A549 (cell line): ENCODE data around the gene LRRC75B. TPM values are rescaled to one million over a fixed set of nuclear protein-coding genes. Genes with fewer than 3 reads are reported as not detected.

ENCODE experiments used
- ATAC-seq, 2 experiments: fragments of 200-7000 bp in 1 of 2; fragments of >200 bp in 1 of 2; cut with Nextera tagmentation in 1 of 2; cut with Tn5 transposase in 1 of 2; 3 replicates each; pipeline versions ENCODE4 v1.8.0 to v1.9.1; 2018 to 2020; ENCODE audit warnings: mild to moderate bottlenecking in 1 of 2, moderate library complexity in 1 of 2
- CTCF ChIA-PET: fragments of 300-600 bp; sonication (Branson Sonifier 250); formaldehyde crosslinking; extraction: SDS; loops from one replicate; lab custom pipeline; 2021; ENCODE audit warnings: antibody characterized with exemption, inconsistent platforms; lab: Yijun Ruan, JAX
- POLR2A ChIA-PET: fragments of 350-600 bp; formaldehyde crosslinking; extraction: SDS; loops from one replicate; lab custom pipeline; 2021; ENCODE audit warnings: antibody characterized with exemption, inconsistent platforms; lab: Yijun Ruan, JAX
- DNase-seq, 2 experiments: peaks; one replicate each; pipeline versions ENCODE4 v3.0.0 to v3.0.0-alpha.2; 2011 to 2016; ENCODE audit warnings: low read depth in 1 of 2, low spot score in 1 of 2
- FAIRE-seq: peaks from 2 replicates; lab custom pipeline; 2011; peaks lifted over from hg19 to GRCh38; lab: Jason Lieb, UNC
- H3K27ac ChIP-seq, 2 experiments: fragments of >200 bp; sonication (Bioruptor Twin); formaldehyde crosslinking; 3 replicates each; pipeline ENCODE4 v1.5.1; 2016 to 2017
- H3K4me1 ChIP-seq: fragments of >200 bp; sonication (Bioruptor Twin); formaldehyde crosslinking; 3 replicates; pipeline ENCODE4 v1.6.1; 2016
- H3K4me2 ChIP-seq: fragments of >200 bp; sonication (Bioruptor Twin); formaldehyde crosslinking; 3 replicates; pipeline ENCODE4 v1.6.1; 2016
- H3K4me3 ChIP-seq: fragments of >200 bp; sonication (Bioruptor Twin); formaldehyde crosslinking; 3 replicates; pipeline ENCODE4 v1.5.1; 2016
- H3K9me3 ChIP-seq: fragments of >200 bp; sonication (Bioruptor Twin); formaldehyde crosslinking; 3 replicates; pipeline ENCODE4 v1.6.1; 2016
- ESRRA ChIP-seq: fragments of 150-350 bp; IDR thresholded peaks from 2 replicates; pipeline ENCODE4 v1.6.1; 2014; ENCODE audit warnings: mild to moderate bottlenecking, low read length, borderline replicate concordance
- FOSL2 ChIP-seq, 2 experiments: fragments of 450-650 bp in 1 of 2; fragments of >200 bp in 1 of 2; sonication (Bioruptor Twin) in 1 of 2; formaldehyde crosslinking; IDR thresholded peaks; 2 replicates each; pipeline versions ENCODE4 v1.5.0 to v1.6.1; 2016 to 2020; ENCODE audit warnings: mild to moderate bottlenecking in 1 of 2, moderate library complexity in 1 of 2
- HOXA7 ChIP-seq: fragments of 250-450 bp; sonication (Bioruptor Pico); IDR thresholded peaks from 2 replicates; pipeline ENCODE4 v1.5.0; 2020; ENCODE audit warnings: mild to moderate bottlenecking, moderate library complexity
- KDM1A ChIP-seq: fragments of 200-600 bp; sonication (generic); IDR thresholded peaks from 2 replicates; pipeline ENCODE4 v1.6.1; 2016; ENCODE audit warnings: low read depth, mild to moderate bottlenecking
- MAZ ChIP-seq: fragments of 150-350 bp; IDR thresholded peaks from 2 replicates; pipeline ENCODE4 v1.6.1; 2014; ENCODE audit warnings: antibody characterized with exemption, low read depth, low read length, borderline replicate concordance
- NPAS2 ChIP-seq: fragments of 250-450 bp; sonication (Bioruptor Pico); IDR thresholded peaks from 2 replicates; pipeline ENCODE4 v1.8.0; 2022; ENCODE audit warnings: mild to moderate bottlenecking, moderate library complexity, borderline replicate concordance
- POLR2A ChIP-seq: IDR thresholded peaks from 2 replicates; pipeline ENCODE4 v1.6.1; 2012; ENCODE audit warnings: mild to moderate bottlenecking, low read length
- POLR2AphosphoS2 ChIP-seq: conservative IDR thresholded peaks from 2 replicates; pipeline ENCODE4 v1.6.1; 2012; ENCODE audit warnings: low read length, improper control_type of control experiment, inconsistent platforms
- RCOR1 ChIP-seq: fragments of 150-350 bp; IDR thresholded peaks from 2 replicates; pipeline ENCODE4 v1.6.1; 2014; ENCODE audit warnings: antibody characterized with exemption, low read length, low read depth
- ZNF302 ChIP-seq: fragments of 250-450 bp; sonication (Bioruptor Pico); IDR thresholded peaks from 2 replicates; pipeline ENCODE4 v1.9.0; 2021; ENCODE audit warnings: inconsistent platforms, mild to moderate bottlenecking, moderate library complexity
- WGBS: methylation state at CpG from one replicate; pipeline ENCODE4 v1.1.6; 2017; ENCODE audit errors: missing lambda C conversion rate; 5-methylcytosine and 5-hydroxymethylcytosine counted together
- polyA plus RNA-seq, 4 experiments: library from polyadenylated mRNA; depleted of rRNA in 3 of 4; stranded (reverse); fragments of >200 nt; fragmentation: RNase III in 1 of 4; extraction: RNeasy Plus Mini Kit Qiagen cat#74134 plus additional on column Dnase treatment in 1 of 4; gene quantifications; 2 replicates in 3 of 4; 3 replicates in 1 of 4; pipeline ENCODE4 v1.2.3, GENCODE V29; 2011 to 2017
- TF ChIP-seq, protein P1 (sequence below): IDR thresholded peaks from 2 replicates; pipeline ENCODE4 v1.6.1; 2012; ENCODE audit warnings: low read depth, borderline replicate concordance
- TF ChIP-seq, protein P2 (sequence below): fragments of 250-450 bp; sonication (Bioruptor Pico); IDR thresholded peaks from 2 replicates; pipeline ENCODE4 v1.5.0; 2021; ENCODE audit warnings: mild to moderate bottlenecking, moderate library complexity, borderline replicate concordance
- TF ChIP-seq, protein P3 (sequence below): IDR thresholded peaks from 2 replicates; pipeline ENCODE4 v1.6.1; 2012
- TF ChIP-seq, protein P4 (sequence below): fragments of 150-350 bp; IDR thresholded peaks from 2 replicates; pipeline ENCODE4 v1.6.1; 2014; ENCODE audit warnings: low read depth, mild to moderate bottlenecking, low read length
- TF ChIP-seq, protein P5 (sequence below): fragments of >200 bp; sonication (Bioruptor Twin); formaldehyde crosslinking; IDR thresholded peaks from 3 replicates; pipeline ENCODE4 v1.6.1; 2016
- TF ChIP-seq, protein P6 (sequence below): fragments of 200-600 bp; sonication (generic); IDR thresholded peaks from 2 replicates; pipeline ENCODE4 v1.6.1; 2016; ENCODE audit warnings: antibody characterized with exemption, mild to moderate bottlenecking, moderate library complexity
- TF ChIP-seq, protein P7 (sequence below): fragments of 250-450 bp; sonication (Bioruptor Pico); IDR thresholded peaks from 2 replicates; pipeline ENCODE4 v1.5.0; 2020; ENCODE audit warnings: low read depth, mild to moderate bottlenecking, moderate library complexity
- TF ChIP-seq, protein P8 (sequence below): IDR thresholded peaks from 2 replicates; pipeline ENCODE4 v1.6.1; 2012

The LRRC75B gene
- polyA plus RNA-seq, 2 of the 4 experiments (the other 2 are of a cell fraction): 5.3 to 8.3 TPM

DNA sequence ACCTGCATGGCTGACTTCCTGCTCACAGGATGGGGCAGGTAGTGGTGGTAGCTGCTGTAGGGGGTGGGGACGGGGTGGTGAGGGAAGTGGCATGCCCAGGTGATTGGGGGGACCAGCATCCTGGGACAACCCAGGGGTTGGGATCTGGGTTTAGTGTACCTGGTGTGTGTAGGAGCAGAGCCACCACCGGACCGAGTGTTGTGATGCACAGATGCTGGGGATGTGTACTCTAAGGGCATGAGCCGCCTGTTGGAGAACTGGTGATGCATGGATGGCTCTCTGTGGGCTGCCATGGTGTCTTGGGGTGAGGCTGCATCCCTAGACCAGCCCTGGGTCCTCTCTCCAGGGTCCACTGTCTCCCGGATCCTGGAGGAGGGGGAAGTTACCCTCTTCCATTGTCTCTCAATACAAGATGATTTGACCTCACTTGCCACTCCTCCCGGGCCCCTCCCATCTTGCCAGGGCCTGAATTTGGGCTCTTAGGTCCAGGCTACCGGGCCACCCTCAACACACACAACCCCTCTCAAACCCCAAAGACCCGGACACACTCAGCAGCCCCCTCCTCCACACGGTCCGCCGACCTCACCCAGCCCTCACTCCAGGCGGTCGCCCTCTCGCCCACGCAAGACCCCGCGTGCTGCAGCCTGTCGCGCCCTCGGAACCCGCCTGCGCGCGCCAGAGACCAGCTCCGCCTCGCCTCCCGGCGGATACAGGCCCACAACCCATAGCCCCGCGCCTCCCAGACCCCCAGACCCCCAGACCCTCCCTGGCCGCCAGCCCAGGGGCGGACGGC, 619 bp downstream of the LRRC75B start:
- POLR2A ChIA-PET: no interaction called here
- Histone ChIP-seq H3K9me3 (no peaks in the 10 kb centered on the region), H3K4me1 (peaks cover 15% of the 10 kb centered on the region), H3K4me2 (peak overlapping the region; percentile 94), H3K4me3 (peak overlapping the region; percentile 79), H3K27ac (peak overlapping the region; percentile 89 to 100)
- DNase-seq (peak in 1 of 2 experiments; percentile 32), FAIRE-seq (no peak)
- WGBS: 19% methylated on average over 7 of the region's 33 CpGs
- CTCF ChIA-PET: interaction anchor here (1.2 kb wide), 1 partner anchor 8 kb away, joined by 3 read pairs; no protein-coding TSS in a partner anchor
- TF ChIP-seq, protein P1, sequence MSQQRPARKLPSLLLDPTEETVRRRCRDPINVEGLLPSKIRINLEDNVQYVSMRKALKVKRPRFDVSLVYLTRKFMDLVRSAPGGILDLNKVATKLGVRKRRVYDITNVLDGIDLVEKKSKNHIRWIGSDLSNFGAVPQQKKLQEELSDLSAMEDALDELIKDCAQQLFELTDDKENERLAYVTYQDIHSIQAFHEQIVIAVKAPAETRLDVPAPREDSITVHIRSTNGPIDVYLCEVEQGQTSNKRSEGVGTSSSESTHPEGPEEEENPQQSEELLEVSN: 0 out of 2 replicates have a peak, but pooled peaks have one; percentile 28
- no peak for TF ChIP-seq MAZ
- TF ChIP-seq, all 56 proteins: peak for 1
- peak; percentile 47 to 54; a peak in 5 of 6 replicates for ATAC-seq

DNA sequence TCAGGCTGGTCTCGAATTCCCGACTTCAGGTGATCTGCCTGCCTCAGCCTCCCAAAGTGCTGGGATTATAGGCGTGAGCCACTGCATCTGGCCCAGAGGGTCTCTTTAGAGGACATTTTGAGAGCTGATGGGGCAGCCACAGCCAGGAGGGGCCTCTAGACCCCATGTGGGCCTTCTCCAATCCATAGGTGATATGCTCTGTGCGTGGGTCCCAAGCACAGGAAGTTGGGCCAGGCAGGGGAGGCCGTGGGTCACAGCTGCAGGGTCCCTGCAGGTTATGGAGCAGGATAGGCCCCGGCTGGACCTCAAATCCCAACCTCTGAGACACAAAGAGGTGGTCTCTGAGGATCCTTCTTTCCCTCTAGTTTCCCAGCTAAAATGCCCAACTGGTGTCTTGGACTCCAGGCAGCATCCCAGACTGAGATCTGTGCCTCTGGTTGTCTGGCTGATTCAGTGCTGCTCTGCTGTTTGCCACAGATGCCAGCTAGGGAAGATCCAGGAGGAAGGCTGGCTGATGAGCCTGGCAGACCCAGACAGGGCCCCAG, 1.5 kb downstream of the LRRC75B start:
- peak overlapping the region in 1 of 2 experiments; percentile 100; a peak in 3 of 6 replicates for H3K27ac ChIP-seq
- TF ChIP-seq FOSL2 (IDR thresholded peaks at IDR 0.05): no peak
- TF ChIP-seq FOSL2 (CRISPR knock-in tag; IDR thresholded peaks at IDR 0.05): no peak
- TF ChIP-seq, protein P2, sequence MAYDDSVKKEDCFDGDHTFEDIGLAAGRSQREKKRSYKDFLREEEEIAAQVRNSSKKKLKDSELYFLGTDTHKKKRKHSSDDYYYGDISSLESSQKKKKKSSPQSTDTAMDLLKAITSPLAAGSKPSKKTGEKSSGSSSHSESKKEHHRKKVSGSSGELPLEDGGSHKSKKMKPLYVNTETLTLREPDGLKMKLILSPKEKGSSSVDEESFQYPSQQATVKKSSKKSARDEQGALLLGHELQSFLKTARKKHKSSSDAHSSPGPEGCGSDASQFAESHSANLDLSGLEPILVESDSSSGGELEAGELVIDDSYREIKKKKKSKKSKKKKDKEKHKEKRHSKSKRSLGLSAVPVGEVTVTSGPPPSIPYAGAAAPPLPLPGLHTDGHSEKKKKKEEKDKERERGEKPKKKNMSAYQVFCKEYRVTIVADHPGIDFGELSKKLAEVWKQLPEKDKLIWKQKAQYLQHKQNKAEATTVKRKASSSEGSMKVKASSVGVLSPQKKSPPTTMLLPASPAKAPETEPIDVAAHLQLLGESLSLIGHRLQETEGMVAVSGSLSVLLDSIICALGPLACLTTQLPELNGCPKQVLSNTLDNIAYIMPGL (CRISPR knock-in tag): no peak
- TF ChIP-seq RCOR1: no peak
- TF ChIP-seq, protein P3, sequence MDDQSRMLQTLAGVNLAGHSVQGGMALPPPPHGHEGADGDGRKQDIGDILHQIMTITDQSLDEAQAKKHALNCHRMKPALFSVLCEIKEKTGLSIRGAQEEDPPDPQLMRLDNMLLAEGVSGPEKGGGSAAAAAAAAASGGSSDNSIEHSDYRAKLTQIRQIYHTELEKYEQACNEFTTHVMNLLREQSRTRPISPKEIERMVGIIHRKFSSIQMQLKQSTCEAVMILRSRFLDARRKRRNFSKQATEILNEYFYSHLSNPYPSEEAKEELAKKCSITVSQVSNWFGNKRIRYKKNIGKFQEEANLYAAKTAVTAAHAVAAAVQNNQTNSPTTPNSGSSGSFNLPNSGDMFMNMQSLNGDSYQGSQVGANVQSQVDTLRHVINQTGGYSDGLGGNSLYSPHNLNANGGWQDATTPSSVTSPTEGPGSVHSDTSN: no peak
- TF ChIP-seq, protein P4, sequence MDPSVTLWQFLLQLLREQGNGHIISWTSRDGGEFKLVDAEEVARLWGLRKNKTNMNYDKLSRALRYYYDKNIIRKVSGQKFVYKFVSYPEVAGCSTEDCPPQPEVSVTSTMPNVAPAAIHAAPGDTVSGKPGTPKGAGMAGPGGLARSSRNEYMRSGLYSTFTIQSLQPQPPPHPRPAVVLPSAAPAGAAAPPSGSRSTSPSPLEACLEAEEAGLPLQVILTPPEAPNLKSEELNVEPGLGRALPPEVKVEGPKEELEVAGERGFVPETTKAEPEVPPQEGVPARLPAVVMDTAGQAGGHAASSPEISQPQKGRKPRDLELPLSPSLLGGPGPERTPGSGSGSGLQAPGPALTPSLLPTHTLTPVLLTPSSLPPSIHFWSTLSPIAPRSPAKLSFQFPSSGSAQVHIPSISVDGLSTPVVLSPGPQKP: no peak
- TF ChIP-seq POLR2A: no peak
- TF ChIP-seq HOXA7 (CRISPR knock-in tag): no peak
- TF ChIP-seq KDM1A: no peak
- TF ChIP-seq ESRRA: no peak
- TF ChIP-seq, protein P5, sequence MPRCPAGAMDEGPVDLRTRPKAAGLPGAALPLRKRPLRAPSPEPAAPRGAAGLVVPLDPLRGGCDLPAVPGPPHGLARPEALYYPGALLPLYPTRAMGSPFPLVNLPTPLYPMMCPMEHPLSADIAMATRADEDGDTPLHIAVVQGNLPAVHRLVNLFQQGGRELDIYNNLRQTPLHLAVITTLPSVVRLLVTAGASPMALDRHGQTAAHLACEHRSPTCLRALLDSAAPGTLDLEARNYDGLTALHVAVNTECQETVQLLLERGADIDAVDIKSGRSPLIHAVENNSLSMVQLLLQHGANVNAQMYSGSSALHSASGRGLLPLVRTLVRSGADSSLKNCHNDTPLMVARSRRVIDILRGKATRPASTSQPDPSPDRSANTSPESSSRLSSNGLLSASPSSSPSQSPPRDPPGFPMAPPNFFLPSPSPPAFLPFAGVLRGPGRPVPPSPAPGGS: no peak
- TF ChIP-seq, protein P6, sequence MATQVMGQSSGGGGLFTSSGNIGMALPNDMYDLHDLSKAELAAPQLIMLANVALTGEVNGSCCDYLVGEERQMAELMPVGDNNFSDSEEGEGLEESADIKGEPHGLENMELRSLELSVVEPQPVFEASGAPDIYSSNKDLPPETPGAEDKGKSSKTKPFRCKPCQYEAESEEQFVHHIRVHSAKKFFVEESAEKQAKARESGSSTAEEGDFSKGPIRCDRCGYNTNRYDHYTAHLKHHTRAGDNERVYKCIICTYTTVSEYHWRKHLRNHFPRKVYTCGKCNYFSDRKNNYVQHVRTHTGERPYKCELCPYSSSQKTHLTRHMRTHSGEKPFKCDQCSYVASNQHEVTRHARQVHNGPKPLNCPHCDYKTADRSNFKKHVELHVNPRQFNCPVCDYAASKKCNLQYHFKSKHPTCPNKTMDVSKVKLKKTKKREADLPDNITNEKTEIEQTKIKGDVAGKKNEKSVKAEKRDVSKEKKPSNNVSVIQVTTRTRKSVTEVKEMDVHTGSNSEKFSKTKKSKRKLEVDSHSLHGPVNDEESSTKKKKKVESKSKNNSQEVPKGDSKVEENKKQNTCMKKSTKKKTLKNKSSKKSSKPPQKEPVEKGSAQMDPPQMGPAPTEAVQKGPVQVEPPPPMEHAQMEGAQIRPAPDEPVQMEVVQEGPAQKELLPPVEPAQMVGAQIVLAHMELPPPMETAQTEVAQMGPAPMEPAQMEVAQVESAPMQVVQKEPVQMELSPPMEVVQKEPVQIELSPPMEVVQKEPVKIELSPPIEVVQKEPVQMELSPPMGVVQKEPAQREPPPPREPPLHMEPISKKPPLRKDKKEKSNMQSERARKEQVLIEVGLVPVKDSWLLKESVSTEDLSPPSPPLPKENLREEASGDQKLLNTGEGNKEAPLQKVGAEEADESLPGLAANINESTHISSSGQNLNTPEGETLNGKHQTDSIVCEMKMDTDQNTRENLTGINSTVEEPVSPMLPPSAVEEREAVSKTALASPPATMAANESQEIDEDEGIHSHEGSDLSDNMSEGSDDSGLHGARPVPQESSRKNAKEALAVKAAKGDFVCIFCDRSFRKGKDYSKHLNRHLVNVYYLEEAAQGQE: no peak
- TF ChIP-seq, protein P7, sequence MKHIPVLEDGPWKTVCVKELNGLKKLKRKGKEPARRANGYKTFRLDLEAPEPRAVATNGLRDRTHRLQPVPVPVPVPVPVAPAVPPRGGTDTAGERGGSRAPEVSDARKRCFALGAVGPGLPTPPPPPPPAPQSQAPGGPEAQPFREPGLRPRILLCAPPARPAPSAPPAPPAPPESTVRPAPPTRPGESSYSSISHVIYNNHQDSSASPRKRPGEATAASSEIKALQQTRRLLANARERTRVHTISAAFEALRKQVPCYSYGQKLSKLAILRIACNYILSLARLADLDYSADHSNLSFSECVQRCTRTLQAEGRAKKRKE (CRISPR knock-in tag): no peak
- TF ChIP-seq POLR2AphosphoS2: no peak
- no peak for TF ChIP-seq NPAS2 (CRISPR knock-in tag)
- TF ChIP-seq, protein P8, sequence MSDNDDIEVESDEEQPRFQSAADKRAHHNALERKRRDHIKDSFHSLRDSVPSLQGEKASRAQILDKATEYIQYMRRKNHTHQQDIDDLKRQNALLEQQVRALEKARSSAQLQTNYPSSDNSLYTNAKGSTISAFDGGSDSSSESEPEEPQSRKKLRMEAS: no peak
- TF ChIP-seq ZNF302 (CRISPR knock-in tag): no peak
- ATAC-seq (no peak), FAIRE-seq (no peak), DNase-seq (no peak)
- ChIA-PET CTCF (interaction anchor here (1.2 kb wide), 1 partner anchor 9 kb away, joined by 3 read pairs; no protein-coding TSS in a partner anchor), POLR2A (no interaction called here)
- no peak overlapping the region for H3K4me3 ChIP-seq
- no peaks in the 10 kb centered on the region for H3K9me3 ChIP-seq
- peaks cover 15% of the 10 kb centered on the region for H3K4me1 ChIP-seq
- no peak overlapping the region for H3K4me2 ChIP-seq
- 88% methylated on average over 3 of the region's 6 CpGs for WGBS
